Peyer's patch (tissue), 4 donors: Measurements from ENCODE around the gene HSPA4.

Experiments used
- CTCF ChIP-seq, 6 experiments: fragments of 450-650 bp in 4 of 6; fragments of 200-600 bp in 2 of 6; sonication (generic) in 1 of 6; IDR thresholded peaks; one replicate each; pipeline ENCODE4 v1.5.1; 2017 to 2019; ENCODE audit warnings: antibody characterized with exemption in 6 of 6, mild to moderate bottlenecking in 3 of 6, moderate library complexity in 1 of 6
- POLR2A ChIP-seq, 2 donors: fragments of 450-650 bp; IDR thresholded peaks; one replicate each; pipeline ENCODE4 v1.5.1; 2017; ENCODE audit warnings: antibody characterized with exemption in 2 of 2, mild to moderate bottlenecking in 2 of 2, moderate library complexity in 2 of 2

DNA sequence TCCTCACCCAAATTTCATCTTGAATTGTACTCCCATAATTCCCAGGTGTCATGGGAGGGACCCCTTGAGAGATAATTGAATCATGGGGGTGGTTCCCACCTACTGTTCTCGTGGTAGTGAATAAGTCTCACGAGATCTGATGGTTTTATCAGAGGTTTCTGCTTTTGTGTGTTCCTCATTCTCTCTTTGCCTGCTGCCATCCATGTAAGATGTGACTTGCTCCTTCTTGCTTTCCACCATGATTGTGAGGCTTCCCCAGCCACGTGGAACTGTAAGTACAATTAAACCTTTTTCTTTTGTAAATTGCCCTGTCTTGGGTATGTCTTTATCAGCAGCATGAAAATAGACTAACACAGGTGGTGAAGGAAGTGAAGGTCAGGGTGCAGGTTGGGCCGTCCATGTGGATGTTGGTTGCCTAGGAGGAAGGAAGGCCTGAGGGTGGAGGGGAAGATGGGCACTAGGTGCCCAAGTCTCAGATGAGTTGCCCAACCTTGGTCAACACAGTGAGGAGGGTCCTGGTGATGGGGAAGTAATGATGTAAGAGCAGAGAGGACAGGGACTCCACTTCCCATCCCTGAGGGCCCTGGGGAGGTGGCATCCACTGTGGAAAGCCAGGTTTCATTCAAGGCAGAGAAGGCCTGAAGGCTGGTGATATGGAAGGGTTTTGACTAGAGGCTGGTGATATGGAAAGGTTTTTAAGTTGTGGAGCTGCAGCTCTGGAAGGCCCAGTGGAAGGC lies 92.6 kb downstream of the HSPA4 start:
- TF ChIP-seq POLR2A (IDR thresholded peaks at IDR 0.05) = no peak
- no peak for TF ChIP-seq CTCF (IDR thresholded peaks at IDR 0.05)
